Lung (tissue), 12 donors: ENCODE data around the gene RASA3. TPM values are rescaled to one million over a fixed set of nuclear protein-coding genes. Genes with fewer than 3 reads are reported as not detected.

ENCODE experiments used
- ATAC-seq: fragments of 200-7000 bp; cut with Tn5 transposase; one replicate; pipeline ENCODE4 v1.9.1; 2020; ENCODE audit warnings: moderate number of reproducible peaks; ENCODE audit not compliant: insufficient read depth, low FRiP score
- DNase-seq, 3 donors: peaks; one replicate each; pipeline ENCODE4 v3.0.0-alpha.2; 2013 to 2017
- H3K27ac ChIP-seq, 2 donors: one replicate each; pipeline ENCODE4 v1.5.1; 2013; ENCODE audit warnings: mild to moderate bottlenecking in 2 of 2, moderate library complexity in 2 of 2, control low read depth in 1 of 2, inconsistent platforms in 1 of 2, low read depth in 1 of 2, low read length in 1 of 2
- H3K27me3 ChIP-seq, 3 donors: one replicate each; pipeline ENCODE4 v1.5.1; 2013; ENCODE audit warnings: low read length in 2 of 3; ENCODE audit not compliant: control insufficient read depth in 3 of 3, insufficient read depth in 3 of 3
- H3K36me3 ChIP-seq, 4 donors: one replicate each; pipeline ENCODE4 v1.5.1; 2013; ENCODE audit warnings: low read length in 4 of 4, mild to moderate bottlenecking in 1 of 4, moderate library complexity in 1 of 4; ENCODE audit not compliant: control insufficient read depth in 4 of 4, insufficient read depth in 4 of 4
- H3K4me1 ChIP-seq, 5 donors: one replicate each; pipeline ENCODE4 v1.5.1; 2013; ENCODE audit warnings: low read length in 5 of 5, mild to moderate bottlenecking in 2 of 5, moderate library complexity in 1 of 5; ENCODE audit not compliant: control insufficient read depth in 5 of 5, insufficient read depth in 5 of 5
- H3K4me3 ChIP-seq: one replicate; pipeline ENCODE4 v1.5.1; 2013; ENCODE audit warnings: mild to moderate bottlenecking, control low read depth, moderate library complexity
- H3K9ac ChIP-seq, 2 donors: one replicate each; pipeline ENCODE4 v1.5.1; 2013; ENCODE audit warnings: low read length in 2 of 2, control low read depth in 1 of 2; ENCODE audit not compliant: insufficient read depth in 1 of 2
- H3K9me3 ChIP-seq, 4 donors: one replicate each; pipeline ENCODE4 v1.5.1; 2013; ENCODE audit warnings: low read length in 3 of 4, mild to moderate bottlenecking in 1 of 4, moderate library complexity in 1 of 4; ENCODE audit not compliant: control insufficient read depth in 4 of 4, insufficient read depth in 3 of 4
- WGBS, 2 donors: extraction: QIAGEN DNeasy Blood & Tissue Kit; methylation state at CpG; one replicate each; pipeline ENCODE4 v1.1.7; 2013; 5-methylcytosine and 5-hydroxymethylcytosine counted together
- polyA plus RNA-seq, 2 donors: library from polyadenylated mRNA; stranded (reverse); fragments of 200-250 nt; gene quantifications; one replicate each; pipeline ENCODE4 v1.2.1, GENCODE V29; 2013
- total RNA-seq, 2 donors: library from RNA; depleted of rRNA in 1 of 2; stranded (reverse); fragments of >200 nt in 1 of 2; gene quantifications; one replicate each; pipeline ENCODE4 v1.2.1, GENCODE V29; 2014 to 2021
- TF ChIP-seq, protein P1 (sequence below): IDR thresholded peaks from 2 replicates; pipeline ENCODE4 v1.5.1; 2012; ENCODE audit warnings: mild to moderate bottlenecking; ENCODE audit errors: control extremely low read depth, extremely low read depth
- donor health status: control.
- donor health status: control.
- donor health status: Bipolar disorder and iron deficiency.
- donor health status: healthy.
- donor health status: DM: yes; HTN: yes; CAD: no.

RASA3 gene
- total and polyA plus RNA-seq, 4 donors: 7.4 to 22.8 (median 16.2) TPM

GRCh38 chr13:113937073-113937472 lies 195.3 kb downstream of the RASA3 start:
- H3K9me3 ChIP-seq: no peaks in the 10 kb centered on the region
- H3K4me3 ChIP-seq: no peak overlapping the region
- no peaks in the 10 kb centered on the region for H3K36me3 ChIP-seq
- H3K27me3 ChIP-seq: peaks cover 0 to 4% (median 0%) of the 10 kb centered on the region in 3 donors
- ATAC-seq (no peak), DNase-seq (no peak)
- H3K27ac ChIP-seq: no peak overlapping the region
- WGBS, 2 donors: 88 to 91% methylated on average over 12 of the region's 12 CpGs
- H3K4me1 ChIP-seq: peaks cover 0 to 35% (median 4%) of the 10 kb centered on the region in 5 donors
- TF ChIP-seq, protein P1, sequence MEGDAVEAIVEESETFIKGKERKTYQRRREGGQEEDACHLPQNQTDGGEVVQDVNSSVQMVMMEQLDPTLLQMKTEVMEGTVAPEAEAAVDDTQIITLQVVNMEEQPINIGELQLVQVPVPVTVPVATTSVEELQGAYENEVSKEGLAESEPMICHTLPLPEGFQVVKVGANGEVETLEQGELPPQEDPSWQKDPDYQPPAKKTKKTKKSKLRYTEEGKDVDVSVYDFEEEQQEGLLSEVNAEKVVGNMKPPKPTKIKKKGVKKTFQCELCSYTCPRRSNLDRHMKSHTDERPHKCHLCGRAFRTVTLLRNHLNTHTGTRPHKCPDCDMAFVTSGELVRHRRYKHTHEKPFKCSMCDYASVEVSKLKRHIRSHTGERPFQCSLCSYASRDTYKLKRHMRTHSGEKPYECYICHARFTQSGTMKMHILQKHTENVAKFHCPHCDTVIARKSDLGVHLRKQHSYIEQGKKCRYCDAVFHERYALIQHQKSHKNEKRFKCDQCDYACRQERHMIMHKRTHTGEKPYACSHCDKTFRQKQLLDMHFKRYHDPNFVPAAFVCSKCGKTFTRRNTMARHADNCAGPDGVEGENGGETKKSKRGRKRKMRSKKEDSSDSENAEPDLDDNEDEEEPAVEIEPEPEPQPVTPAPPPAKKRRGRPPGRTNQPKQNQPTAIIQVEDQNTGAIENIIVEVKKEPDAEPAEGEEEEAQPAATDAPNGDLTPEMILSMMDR: no peak
- H3K9ac ChIP-seq: no peak overlapping the region

- DNase-seq (no peak), ATAC-seq (no peak)
- Histone ChIP-seq H3K27me3 (peaks cover 0 to 4% (median 0%) of the 10 kb centered on the region in 3 donors), H3K9me3 (no peaks in the 10 kb centered on the region), H3K4me3 (no peak overlapping the region), H3K9ac (no peak overlapping the region), H3K4me1 (peaks cover 0 to 35% (median 4%) of the 10 kb centered on the region in 5 donors), H3K27ac (no peak overlapping the region), H3K36me3 (no peaks in the 10 kb centered on the region)
- WGBS, 2 donors: 81 to 90% methylated on average over 25 of the region's 25 CpGs
- TF ChIP-seq, protein P1: no peak
Measured at GRCh38 chr13:113936166-113936965, 196.1 kb downstream of the RASA3 start.

DNA sequence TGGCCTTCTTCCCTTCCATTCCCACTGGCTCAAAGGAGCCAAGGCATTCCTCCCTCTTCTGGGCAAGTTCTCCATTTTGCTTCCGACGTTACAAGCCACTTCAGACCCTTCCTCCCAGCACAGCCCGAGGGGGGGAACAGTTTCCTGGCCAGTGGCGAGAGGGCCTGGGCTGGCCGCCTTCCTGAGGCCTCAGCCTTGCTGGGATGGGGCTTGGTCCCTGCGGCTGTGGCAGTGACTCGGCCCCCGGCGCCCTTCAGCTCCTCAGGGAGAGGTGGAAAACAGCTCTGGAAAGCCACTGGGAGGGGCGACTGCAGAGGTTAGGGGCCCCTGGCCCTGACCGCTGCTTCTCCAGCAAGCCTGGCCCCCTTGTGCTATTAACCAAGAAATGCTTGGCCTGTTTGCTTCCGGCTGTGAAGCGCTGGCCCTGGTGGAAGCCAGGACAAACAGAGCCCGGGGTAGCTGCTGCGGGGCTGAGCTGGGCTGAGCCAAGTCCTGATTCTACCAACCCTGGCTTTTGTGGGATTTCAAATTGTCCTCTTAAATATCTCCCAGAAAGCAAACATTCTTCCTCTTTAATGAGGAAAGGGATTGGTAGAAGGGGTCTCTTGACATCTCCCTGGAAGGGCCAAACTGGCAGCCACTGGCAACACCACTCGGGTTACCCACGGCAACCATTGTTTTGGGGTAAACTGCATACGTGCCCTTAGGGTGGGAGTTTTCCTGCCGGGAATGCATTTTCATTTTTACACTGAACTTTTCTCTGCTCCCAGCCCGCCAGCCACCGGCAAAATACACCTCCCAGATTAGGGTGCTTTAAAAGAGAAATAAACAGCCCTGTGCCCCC lies 197.2 kb downstream of the RASA3 start:
- DNase-seq: peak; percentile 70 to 74 (median 72)
- H3K27ac ChIP-seq: no peak overlapping the region

More for the DNA sequence above, 197.2 kb downstream of the RASA3 start:
- Histone ChIP-seq H3K9ac (no peak overlapping the region), H3K27me3 (peaks cover 0 to 4% (median 0%) of the 10 kb centered on the region in 3 donors), H3K9me3 (no peaks in the 10 kb centered on the region), H3K4me1 (peaks cover 0 to 35% (median 4%) of the 10 kb centered on the region in 5 donors), H3K4me3 (no peak overlapping the region), H3K36me3 (no peaks in the 10 kb centered on the region)
- TF ChIP-seq, protein P1: no peak
- ATAC-seq: no peak
- WGBS, 2 donors: 49 to 58% methylated on average over 21 of the region's 21 CpGs
